NCI-H2196 (cell line): ENCODE results near the gene MYB.
A peak's percentile ranks its signal among the peaks of the same experiment; 100 is the strongest.

Experiments used
- DNase-seq: peaks from one replicate; lab custom pipeline; 2025; ENCODE audit not compliant: unreplicated experiment; lab: John Stamatoyannopoulos, UW

MYB gene

DNA sequence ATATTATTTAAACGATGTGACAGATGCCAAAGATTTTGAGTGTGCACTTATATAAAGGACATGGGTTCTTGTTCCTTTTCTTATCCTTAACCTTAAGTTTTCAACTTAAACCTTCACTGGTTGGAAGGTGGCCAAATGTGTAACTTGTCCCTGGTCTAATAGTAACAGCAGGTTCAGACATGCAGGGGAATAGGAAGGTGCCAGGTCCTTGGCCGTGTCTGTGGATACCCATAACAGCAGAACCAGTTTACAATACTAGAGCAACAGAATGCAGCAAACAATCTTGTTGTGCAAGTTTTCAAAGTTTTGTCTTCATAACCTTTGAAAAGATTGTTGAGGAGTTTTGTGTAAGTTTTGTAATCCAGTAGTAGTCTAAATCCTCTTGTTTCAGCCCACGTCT lies 4.4 kb downstream of the MYB start:
- peak; percentile 43 for DNase-seq

- DNase-seq: no peak
Measured at GRCh38 chr6:135186255-135186654, 5.1 kb downstream of the MYB start.

GRCh38 chr6:135187372-135187771 lies 6.3 kb downstream of the MYB start:
- DNase-seq: no peak

GRCh38 chr6:135188718-135189117 lies 7.6 kb downstream of the MYB start:
- no peak for DNase-seq

- DNase-seq: no peak
Measured at GRCh38 chr6:135189344-135189743, 8.2 kb downstream of the MYB start.

DNA sequence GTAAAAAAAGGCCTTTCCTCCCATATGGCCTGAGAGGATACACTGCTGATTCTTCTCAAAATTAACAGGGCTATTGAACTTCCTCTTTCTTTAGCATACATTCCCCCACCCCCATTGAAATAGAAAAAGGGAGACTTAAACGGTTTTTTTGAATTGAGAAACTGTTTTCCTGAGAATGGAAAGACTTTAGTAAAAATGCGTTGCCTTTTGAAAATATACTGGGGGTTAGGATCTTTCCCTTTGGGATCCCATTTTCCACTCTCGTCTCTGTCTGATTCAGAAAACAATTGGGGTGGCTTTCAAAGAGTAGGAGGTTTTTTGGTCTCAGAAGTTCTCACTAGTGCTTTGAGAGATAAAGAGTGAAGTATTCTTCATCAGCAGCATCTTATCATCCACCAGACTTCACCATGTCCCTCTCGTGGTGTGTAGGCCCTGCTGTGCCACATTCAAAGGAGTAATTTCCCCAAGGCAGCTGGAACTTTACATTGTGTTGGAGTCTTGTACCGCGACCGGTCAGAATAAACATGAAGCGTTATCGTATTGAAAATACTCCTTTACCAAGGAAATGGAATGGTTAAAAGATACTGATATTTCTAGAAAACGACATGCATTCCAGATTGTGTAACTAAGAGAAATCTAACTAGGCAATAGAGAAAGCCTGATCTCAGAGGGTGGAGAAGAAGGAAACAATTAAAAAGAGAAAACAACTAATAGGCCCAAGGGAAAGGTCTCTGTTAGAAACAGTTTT lies 10.6 kb downstream of the MYB start:
- no peak for DNase-seq

DNA sequence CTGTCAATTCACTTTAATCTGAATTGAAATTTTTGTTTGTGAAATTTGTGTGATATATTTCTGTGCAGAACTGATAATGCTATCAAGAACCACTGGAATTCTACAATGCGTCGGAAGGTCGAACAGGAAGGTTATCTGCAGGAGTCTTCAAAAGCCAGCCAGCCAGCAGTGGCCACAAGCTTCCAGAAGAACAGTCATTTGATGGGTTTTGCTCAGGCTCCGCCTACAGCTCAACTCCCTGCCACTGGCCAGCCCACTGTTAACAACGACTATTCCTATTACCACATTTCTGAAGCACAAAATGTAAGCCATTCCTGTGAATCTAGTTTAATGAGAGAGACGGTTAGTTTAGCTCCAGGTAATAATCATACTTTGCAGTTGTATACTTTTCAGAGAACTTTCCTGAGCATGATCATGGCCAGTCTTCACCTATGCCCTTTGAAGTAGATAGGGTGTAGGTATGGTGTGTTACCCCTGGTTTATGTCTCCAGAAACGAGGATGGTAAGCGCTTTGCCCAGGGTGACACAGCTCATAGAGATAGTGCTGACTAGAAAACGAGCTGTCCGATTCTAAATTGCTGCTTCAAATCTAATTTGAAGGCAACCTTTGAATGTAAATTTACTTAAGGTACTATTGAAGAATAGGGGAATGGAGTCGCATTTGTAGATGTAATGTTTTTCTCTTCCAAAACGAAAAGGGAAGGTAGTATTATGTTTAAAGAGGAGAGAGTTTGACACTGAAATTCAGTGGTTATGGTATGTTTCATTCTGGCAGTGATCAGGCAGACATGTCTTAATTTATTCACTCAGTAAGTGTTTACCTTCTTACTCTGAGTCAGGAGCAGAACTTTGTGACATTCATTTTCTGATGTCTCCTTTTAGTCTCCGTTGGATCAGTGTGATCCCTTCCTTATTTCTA lies 11.4 kb downstream of the MYB start:
- DNase-seq: no peak

- no peak for DNase-seq
Measured at GRCh38 chr6:135193221-135193620, 12.1 kb downstream of the MYB start.

- no peak for DNase-seq
Measured at GRCh38 chr6:135195041-135195440, 13.9 kb downstream of the MYB start.

DNA sequence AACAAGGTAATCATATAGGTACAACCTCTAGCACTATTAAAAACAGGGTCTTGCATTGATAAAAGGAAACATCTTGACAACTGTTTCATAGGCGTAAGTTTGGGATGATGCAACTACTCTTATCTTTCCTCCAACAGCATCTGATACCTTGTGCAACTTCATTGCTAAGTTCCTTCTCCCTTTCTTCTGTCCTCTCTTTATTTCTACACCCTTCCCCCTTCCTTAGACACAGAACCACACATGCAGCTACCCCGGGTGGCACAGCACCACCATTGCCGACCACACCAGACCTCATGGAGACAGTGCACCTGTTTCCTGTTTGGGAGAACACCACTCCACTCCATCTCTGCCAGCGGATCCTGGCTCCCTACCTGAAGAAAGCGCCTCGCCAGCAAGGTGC lies 14.4 kb downstream of the MYB start:
- no peak for DNase-seq

DNA sequence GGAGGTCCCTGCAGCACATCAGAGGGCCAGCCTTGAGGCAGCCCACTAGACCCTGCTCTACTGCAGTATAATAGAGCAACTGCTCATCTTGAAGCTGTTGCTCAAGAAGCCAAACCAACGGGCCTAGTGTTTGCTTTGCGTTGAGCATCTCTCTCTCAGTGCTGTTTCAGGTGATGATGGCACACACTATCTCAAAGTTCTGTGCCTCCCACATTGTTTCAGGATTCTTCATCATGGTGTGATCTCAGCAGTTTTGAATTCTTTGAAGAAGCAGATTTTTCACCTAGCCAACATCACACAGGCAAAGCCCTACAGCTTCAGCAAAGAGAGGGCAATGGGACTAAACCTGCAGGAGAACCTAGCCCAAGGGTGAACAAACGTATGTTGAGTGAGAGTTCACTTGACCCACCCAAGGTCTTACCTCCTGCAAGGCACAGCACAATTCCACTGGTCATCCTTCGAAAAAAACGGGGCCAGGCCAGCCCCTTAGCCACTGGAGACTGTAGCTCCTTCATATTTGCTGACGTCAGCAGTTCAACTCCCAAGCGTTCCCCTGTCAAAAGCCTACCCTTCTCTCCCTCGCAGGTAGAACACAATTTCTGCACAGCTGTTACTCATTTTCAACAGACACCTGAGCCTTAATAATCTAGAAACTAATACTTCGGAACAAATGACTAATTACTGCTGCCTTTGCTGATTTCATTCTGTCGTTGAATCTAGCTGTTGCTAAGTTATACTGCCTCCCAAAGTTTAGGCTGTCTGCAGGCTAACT lies 15.8 kb downstream of the MYB start:
- no peak for DNase-seq

DNA sequence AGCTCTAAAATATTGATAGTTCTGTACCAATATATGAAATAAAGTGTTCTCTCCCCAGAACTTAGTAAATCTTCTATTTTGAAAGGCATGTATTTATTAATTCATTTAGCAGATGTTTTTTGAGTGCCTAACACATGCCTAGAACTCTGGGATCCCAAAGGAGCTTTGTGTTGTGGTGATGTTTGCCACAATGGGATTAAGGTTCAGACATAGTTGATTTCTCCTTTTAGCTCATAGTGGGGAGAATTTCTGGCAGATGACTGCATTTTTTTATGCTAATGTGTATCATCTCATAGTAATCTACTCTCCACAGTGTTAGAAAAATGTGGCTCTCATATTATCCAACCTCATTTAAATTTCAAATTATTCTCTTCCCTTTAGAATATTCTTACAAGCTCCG lies 21.7 kb downstream of the MYB start:
- no peak for DNase-seq

DNA sequence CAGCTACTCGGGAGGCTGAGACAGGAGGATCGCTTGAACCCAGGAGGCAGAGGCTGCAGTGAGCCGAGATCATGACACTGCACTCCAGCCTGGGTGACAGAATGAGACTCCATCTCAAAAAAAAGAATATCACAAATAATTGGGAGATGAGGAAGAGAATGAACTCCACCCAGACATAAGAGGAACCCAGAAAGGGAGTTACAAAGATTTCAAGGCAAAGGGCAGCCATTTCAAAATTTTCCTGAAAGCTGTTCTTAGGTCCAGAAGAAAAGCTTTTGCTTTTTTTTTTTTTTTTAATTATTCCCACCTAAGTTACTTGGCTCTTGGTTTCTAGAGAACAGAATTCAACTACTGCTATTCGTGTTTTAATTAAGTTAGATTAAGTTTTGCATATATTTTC lies 23.8 kb downstream of the MYB start:
- no peak for DNase-seq

- DNase-seq: no peak
Measured at GRCh38 chr6:135209803-135210202, 28.7 kb downstream of the MYB start.

GRCh38 chr6:135210632-135211305 lies 29.7 kb downstream of the MYB start:
- DNase-seq: no peak

GRCh38 chr6:135211306-135211702 lies 30.2 kb downstream of the MYB start:
- no peak for DNase-seq

DNA sequence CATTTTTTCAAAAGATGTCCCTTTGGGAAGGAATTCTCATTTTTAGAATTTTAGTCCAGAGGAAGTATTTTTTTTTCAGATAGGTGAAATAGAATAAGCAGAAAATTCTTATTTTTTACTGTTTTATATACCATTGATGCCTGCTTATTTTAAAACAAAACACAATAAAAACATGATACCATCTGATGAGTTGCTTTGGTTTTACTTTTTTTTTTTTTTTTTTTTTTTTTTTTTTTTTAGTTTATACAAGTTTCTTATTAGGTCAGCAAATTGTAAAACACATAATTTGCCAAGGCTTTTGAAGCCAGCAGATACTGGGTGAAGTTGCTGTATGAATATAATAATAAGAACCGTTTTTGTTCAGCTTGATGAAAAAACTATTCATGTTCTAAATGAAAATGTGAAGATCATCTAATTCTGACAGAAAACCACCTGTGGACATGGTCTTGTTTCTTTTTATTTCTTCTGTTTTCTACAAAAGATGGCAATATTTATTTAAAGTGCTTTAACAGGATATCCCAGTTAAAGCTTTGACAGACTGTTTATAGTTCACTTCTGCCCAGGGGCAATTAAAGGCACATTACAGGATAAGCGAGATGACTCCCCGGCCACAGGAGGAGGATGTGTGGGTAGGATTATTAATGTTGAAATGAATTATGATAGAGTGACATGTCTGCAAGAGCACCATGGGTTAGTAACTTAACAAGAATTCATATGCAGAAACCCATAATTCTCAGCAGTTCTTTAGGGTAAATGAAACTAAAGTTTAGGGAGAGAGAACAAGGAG lies 31.1 kb downstream of the MYB start:
- DNase-seq: no peak

DNA sequence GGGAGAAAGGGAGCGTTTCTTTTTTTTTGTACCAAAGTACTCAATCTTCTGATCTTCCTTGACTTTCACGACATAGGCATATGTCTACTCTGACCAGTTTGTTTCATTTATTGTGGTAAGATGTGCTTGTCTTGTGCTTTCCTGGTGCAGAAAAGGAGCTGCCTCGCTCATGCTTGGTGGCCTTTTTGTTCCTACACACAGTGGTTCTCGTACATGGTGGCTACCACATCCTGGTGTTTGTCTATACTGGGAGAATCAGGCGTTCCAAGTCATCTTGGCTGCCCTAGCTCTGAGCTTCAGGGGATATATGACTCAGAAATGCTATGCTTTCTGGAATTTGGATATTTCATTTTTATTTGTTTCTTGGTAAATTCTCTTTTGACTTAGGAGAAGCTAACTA lies 31.8 kb downstream of the MYB start:
- no peak for DNase-seq

DNA sequence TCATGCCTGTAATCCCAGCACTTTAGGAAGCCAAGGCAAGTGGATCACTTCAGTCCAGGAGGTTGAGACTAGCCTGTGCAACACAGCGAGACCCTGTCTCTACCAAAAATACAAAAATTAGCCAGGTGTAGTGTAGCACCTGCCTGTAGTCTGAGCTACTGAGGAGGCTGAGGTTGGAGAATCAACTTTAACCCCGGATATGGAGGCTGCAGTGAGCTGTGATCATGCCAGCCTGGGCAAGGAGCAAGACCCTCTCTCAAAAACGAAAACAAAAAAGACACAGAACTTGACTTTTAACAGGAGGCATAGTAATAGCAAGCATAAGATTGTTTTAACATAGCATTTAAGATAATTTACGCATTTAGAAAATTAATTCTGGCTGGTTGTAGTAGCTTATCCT lies 32.5 kb downstream of the MYB start:
- DNase-seq: no peak

GRCh38 chr6:135215160-135215559 lies 34.1 kb downstream of the MYB start:
- DNase-seq: no peak
